Suprapubic skin (tissue), 4 donors: ENCODE data around the gene INPP4B.

Experiments used
- CTCF ChIP-seq, 2 donors: fragments of 200-600 bp in 1 of 2; fragments of 450-650 bp in 1 of 2; sonication (generic) in 1 of 2; IDR thresholded peaks; one replicate each; pipeline ENCODE4 v1.5.1; 2016 to 2019; ENCODE audit warnings: antibody characterized with exemption in 2 of 2, mild to moderate bottlenecking in 1 of 2, moderate library complexity in 1 of 2
- EP300 ChIP-seq: sonication (generic); formaldehyde crosslinking; IDR thresholded peaks from one replicate; pipeline ENCODE4 v1.6.1; 2017; ENCODE audit warnings: antibody characterized with exemption
- POLR2A ChIP-seq, 2 donors: fragments of 450-650 bp; IDR thresholded peaks; one replicate each; pipeline ENCODE4 v1.6.1; 2017; ENCODE audit warnings: antibody characterized with exemption in 2 of 2, mild to moderate bottlenecking in 2 of 2, moderate library complexity in 2 of 2
- POLR2AphosphoS5 ChIP-seq, 3 donors: sonication (generic); formaldehyde crosslinking; IDR thresholded peaks; one replicate each; pipeline ENCODE4 v1.6.1; 2017; ENCODE audit warnings: antibody characterized with exemption in 3 of 3

- TF ChIP-seq POLR2A (IDR thresholded peaks at IDR 0.05) (no peak), CTCF (IDR thresholded peaks at IDR 0.05) (no peak), POLR2AphosphoS5 (IDR thresholded peaks at IDR 0.05) (no peak), EP300 (no peak)
These were observed 736.0 kb downstream of the INPP4B start for GRCh38 chr4:142110136-142110535.
